HFFc6 (cell line): ENCODE data around the gene DLG2. TPM values are rescaled to one million over a fixed set of nuclear protein-coding genes. Genes with fewer than 3 reads are reported as not detected.
"Not testable (repeated sequence)": the region's sequence is repeated elsewhere in the genome, so short reads cannot be mapped to it uniquely, and the experiment has no call there.

Experiments
- DNase-seq: peaks from one replicate; pipeline ENCODE4 v3.0.0-alpha.2; 2018
- H3K27ac Mint-ChIP-seq: 2 replicates; pipeline ENCODE4 v1.8.0; 2020; ENCODE audit warnings: mild to moderate bottlenecking, mixed read lengths
- H3K27me3 Mint-ChIP-seq: 2 replicates; pipeline ENCODE4 v1.8.0; 2021; ENCODE audit warnings: mild to moderate bottlenecking, moderate library complexity, mixed read lengths; ENCODE audit not compliant: insufficient read depth
- H3K36me3 Mint-ChIP-seq: 2 replicates; pipeline ENCODE4 v1.8.0; 2021; ENCODE audit warnings: low read depth, mixed read lengths
- H3K4me1 Mint-ChIP-seq: 2 replicates; pipeline ENCODE4 v1.8.0; 2020; ENCODE audit warnings: low read depth, mixed read lengths
- H3K4me3 Mint-ChIP-seq: 2 replicates; pipeline ENCODE4 v1.8.0; 2020; ENCODE audit warnings: mild to moderate bottlenecking, moderate library complexity, mixed read lengths
- H3K9me3 Mint-ChIP-seq: 2 replicates; pipeline ENCODE4 v1.8.0; 2020; ENCODE audit warnings: mild to moderate bottlenecking, mixed read lengths
- total RNA-seq, 6 experiments: library from RNA; stranded (reverse); fragmentation: NEBNext Ultra II Directional; extraction: Animal tissue kit (Norgen Biotek cat#: 25700); gene quantifications; 2 replicates in 1 of 6; 3 replicates in 5 of 6; pipeline ENCODE4 v1.2.3, GENCODE V29; 2021
- TF ChIP-seq, protein P1 (sequence below): fragments of 200-600 bp; sonication (generic); IDR thresholded peaks from 2 replicates; pipeline ENCODE4 v1.5.0; 2021; ENCODE audit warnings: antibody characterized with exemption, mild to moderate bottlenecking

The DLG2 gene
- total RNA-seq, 6 experiments from 2014 or later, result 0.39 to 1.00 (median 0.80) TPM; not detected in 1

DNA sequence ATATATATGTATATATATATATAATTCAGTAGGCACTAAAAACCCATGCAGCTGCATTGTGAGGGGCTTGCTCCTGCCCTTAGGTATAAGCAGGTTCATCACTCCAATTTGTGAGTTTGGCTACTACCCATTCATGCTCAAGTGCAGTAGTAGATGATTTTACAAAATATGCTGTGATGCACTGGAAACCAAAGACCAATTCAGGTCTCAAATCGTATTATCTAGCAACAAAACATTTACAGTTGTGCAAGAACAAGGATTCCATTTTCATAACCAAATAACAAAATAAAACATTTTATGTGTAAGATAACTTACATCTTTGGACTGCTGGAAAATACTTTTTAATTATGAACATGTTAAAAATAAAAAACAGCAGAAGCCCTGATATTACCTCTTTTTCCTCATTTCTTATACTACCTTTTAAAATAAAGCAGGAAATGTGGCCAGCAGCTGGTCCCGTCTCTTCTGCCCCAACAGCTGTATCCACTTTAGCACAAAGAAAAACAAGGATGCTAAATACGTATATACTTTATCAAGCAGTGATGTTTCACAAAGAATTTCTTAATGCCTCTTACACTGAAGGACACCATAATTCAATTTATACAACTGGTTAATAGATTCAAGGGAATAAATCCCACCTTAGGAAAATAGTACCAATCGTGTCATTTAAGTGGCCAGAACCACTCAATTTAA, 35.0 kb upstream of the DLG2 start:
- Mint-ChIP-seq H3K9me3 (no peaks in the 10 kb centered on the region), H3K36me3 (peaks cover 56% of the 10 kb centered on the region), H3K4me3 (peak overlapping the region; percentile 98), H3K27me3 (0 out of 2 replicates have a peak, but pooled peaks cover 3% of the 10 kb centered on the region), H3K27ac (peak overlapping the region; percentile 46; the same call in 1 of the 2 replicates), H3K4me1 (peaks cover 47% of the 10 kb centered on the region)
- TF ChIP-seq, protein P1, sequence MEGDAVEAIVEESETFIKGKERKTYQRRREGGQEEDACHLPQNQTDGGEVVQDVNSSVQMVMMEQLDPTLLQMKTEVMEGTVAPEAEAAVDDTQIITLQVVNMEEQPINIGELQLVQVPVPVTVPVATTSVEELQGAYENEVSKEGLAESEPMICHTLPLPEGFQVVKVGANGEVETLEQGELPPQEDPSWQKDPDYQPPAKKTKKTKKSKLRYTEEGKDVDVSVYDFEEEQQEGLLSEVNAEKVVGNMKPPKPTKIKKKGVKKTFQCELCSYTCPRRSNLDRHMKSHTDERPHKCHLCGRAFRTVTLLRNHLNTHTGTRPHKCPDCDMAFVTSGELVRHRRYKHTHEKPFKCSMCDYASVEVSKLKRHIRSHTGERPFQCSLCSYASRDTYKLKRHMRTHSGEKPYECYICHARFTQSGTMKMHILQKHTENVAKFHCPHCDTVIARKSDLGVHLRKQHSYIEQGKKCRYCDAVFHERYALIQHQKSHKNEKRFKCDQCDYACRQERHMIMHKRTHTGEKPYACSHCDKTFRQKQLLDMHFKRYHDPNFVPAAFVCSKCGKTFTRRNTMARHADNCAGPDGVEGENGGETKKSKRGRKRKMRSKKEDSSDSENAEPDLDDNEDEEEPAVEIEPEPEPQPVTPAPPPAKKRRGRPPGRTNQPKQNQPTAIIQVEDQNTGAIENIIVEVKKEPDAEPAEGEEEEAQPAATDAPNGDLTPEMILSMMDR, result no peak
- no peak for DNase-seq

DNA sequence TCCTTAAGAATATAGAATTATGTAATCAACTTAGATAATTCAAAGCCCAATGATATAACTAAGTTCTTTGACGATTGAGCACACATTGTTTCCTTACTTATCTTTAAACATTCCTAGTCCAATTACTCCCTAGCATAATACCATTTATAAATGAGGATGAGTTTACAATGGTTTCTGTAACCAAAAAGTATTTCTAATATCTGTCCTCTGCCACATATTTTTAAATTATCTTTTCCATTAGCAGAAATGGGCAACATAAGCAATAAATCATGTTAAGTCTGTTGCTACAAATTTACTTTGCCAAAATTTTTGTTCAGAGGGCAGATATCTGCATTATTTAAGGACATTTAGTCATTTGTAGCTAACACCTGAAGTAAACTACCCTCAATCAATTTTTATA, 31.0 kb upstream of the DLG2 start:
- Mint-ChIP-seq H3K4me1 (peaks cover 35% of the 10 kb centered on the region), H3K9me3 (no peaks in the 10 kb centered on the region), H3K4me3 (no peak overlapping the region), H3K36me3 (peaks cover 44% of the 10 kb centered on the region), H3K27ac (no peak overlapping the region), H3K27me3 (no peaks in the 10 kb centered on the region)
- DNase-seq, result no peak
- TF ChIP-seq, protein P1, result no peak

GRCh38 chr11:85656777-85657176, 29.6 kb upstream of the DLG2 start:
- H3K27ac Mint-ChIP-seq, result no peak overlapping the region
- H3K27me3 Mint-ChIP-seq, result no peaks in the 10 kb centered on the region
- peaks cover 37% of the 10 kb centered on the region for H3K36me3 Mint-ChIP-seq
- no peaks in the 10 kb centered on the region for H3K9me3 Mint-ChIP-seq
- H3K4me1 Mint-ChIP-seq, result peaks cover 35% of the 10 kb centered on the region
- TF ChIP-seq, protein P1, result no peak
- no peak overlapping the region for H3K4me3 Mint-ChIP-seq
- DNase-seq, result no peak

DNA sequence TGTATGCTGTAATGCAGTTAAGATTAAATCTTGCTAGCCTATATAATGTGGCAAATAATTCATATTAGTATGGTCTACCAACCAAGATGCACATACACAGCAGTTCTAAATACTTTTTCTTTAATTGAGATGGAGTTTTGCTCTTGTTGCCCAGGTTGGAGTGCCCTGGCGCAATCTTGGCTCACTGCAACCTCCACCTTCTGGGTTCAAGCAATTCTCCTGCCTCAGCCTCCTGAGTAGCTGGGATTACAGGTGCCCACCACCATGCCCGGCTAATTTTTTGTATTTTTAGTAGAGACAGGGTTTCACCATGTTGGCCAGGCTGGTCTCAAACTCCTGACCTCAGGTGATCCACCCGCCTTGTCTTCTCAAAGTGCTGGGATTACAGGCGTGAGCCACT, 27.2 kb upstream of the DLG2 start:
- not testable (repeated sequence) for DNase-seq, H3K27ac Mint-ChIP-seq, H3K9me3 Mint-ChIP-seq, H3K27me3 Mint-ChIP-seq, H3K4me3 Mint-ChIP-seq
- Mint-ChIP-seq H3K4me1 (peaks cover 18% of the 10 kb centered on the region), H3K36me3 (peaks cover 14% of the 10 kb centered on the region)

DNA sequence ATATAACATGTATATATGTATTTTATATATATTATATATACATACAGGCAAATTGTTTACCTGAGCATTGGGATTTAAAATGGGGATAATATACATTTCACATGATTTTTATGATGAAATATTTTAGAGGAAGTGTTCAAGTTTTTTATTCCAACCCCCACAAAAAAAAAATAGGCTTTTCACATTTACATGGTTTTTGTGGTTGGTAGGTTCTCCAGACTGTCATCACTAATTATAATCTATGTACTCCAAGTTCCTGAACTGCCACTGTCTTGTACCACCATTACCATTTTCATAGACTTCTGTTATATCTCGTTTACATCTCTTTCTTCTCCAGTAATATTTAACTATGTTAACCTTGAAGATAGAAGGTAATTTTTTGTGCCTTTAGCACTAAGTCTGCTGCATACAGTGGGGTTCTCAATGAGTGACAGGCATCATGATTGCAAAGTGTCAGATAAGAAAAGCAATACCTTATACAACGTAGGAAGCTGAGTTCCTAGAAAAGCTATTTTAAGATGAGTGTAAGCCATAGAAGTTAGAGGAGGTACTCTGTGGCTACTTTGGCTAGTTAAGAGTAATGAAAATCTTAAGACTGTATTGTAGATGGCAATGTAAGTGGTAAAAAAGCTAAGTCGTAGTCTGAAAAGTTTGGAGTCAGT, 25.8 kb upstream of the DLG2 start:
- H3K9me3 Mint-ChIP-seq, result no peaks in the 10 kb centered on the region; the same call in 1 of the 2 replicates
- TF ChIP-seq, protein P1, result no peak
- peaks cover 6% of the 10 kb centered on the region for H3K36me3 Mint-ChIP-seq
- H3K27ac Mint-ChIP-seq, result no peak overlapping the region
- H3K4me3 Mint-ChIP-seq, result no peak overlapping the region
- peaks cover 12% of the 10 kb centered on the region for H3K4me1 Mint-ChIP-seq
- no peaks in the 10 kb centered on the region; the same call in 1 of the 2 replicates for H3K27me3 Mint-ChIP-seq
- no peak for DNase-seq

DNA sequence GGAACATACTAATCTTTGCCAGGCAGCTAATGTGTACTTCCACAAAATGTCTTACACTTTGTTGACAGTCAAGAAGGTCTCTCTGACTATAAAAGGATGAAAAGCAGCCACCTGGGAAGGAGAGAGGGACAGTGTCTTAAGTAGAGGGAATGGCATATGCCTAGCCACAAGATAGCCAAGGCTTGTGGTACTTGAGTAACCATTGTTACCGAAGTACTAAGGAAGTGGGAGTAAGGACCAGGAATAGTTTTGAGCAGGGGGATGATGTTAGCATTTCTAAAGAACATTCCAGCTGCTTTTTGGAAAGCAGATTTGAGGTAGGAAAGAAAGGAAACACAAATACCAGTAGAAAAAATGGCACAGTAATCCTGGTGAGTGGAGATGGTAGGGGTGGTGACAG, 24.0 kb upstream of the DLG2 start:
- Mint-ChIP-seq H3K9me3 (no peaks in the 10 kb centered on the region; the same call in 1 of the 2 replicates), H3K36me3 (peaks cover 8% of the 10 kb centered on the region), H3K27me3 (no peaks in the 10 kb centered on the region; the same call in 1 of the 2 replicates), H3K27ac (no peak overlapping the region), H3K4me3 (no peak overlapping the region), H3K4me1 (peaks cover 19% of the 10 kb centered on the region)
- DNase-seq, result no peak
- TF ChIP-seq, protein P1, result no peak
